A549 (cell line): ENCODE data around the gene GYS1. TPM values are rescaled to one million over a fixed set of nuclear protein-coding genes. Genes with fewer than 3 reads are reported as not detected.
"Not testable (repeated sequence)": the region's sequence is repeated elsewhere in the genome, so short reads cannot be mapped to it uniquely, and the experiment has no call there.

ENCODE experiments used
- ATAC-seq, 2 experiments: fragments of 200-7000 bp in 1 of 2; fragments of >200 bp in 1 of 2; cut with Nextera tagmentation in 1 of 2; cut with Tn5 transposase in 1 of 2; 3 replicates each; pipeline versions ENCODE4 v1.8.0 to v1.9.1; 2018 to 2020; ENCODE audit warnings: mild to moderate bottlenecking in 1 of 2, moderate library complexity in 1 of 2
- CTCF ChIA-PET: fragments of 300-600 bp; sonication (Branson Sonifier 250); formaldehyde crosslinking; extraction: SDS; loops from one replicate; lab custom pipeline; 2021; ENCODE audit warnings: antibody characterized with exemption, inconsistent platforms; lab: Yijun Ruan, JAX
- POLR2A ChIA-PET: fragments of 350-600 bp; formaldehyde crosslinking; extraction: SDS; loops from one replicate; lab custom pipeline; 2021; ENCODE audit warnings: antibody characterized with exemption, inconsistent platforms; lab: Yijun Ruan, JAX
- DNase-seq, 2 experiments: peaks; one replicate each; pipeline versions ENCODE4 v3.0.0 to v3.0.0-alpha.2; 2011 to 2016; ENCODE audit warnings: low read depth in 1 of 2, low spot score in 1 of 2
- FAIRE-seq: peaks from 2 replicates; lab custom pipeline; 2011; peaks lifted over from hg19 to GRCh38; lab: Jason Lieb, UNC
- H3K27ac ChIP-seq, 2 experiments: fragments of >200 bp; sonication (Bioruptor Twin); formaldehyde crosslinking; 3 replicates each; pipeline ENCODE4 v1.5.1; 2016 to 2017
- H3K4me1 ChIP-seq: fragments of >200 bp; sonication (Bioruptor Twin); formaldehyde crosslinking; 3 replicates; pipeline ENCODE4 v1.6.1; 2016
- H3K4me2 ChIP-seq: fragments of >200 bp; sonication (Bioruptor Twin); formaldehyde crosslinking; 3 replicates; pipeline ENCODE4 v1.6.1; 2016
- H3K4me3 ChIP-seq: fragments of >200 bp; sonication (Bioruptor Twin); formaldehyde crosslinking; 3 replicates; pipeline ENCODE4 v1.5.1; 2016
- H3K9me3 ChIP-seq: fragments of >200 bp; sonication (Bioruptor Twin); formaldehyde crosslinking; 3 replicates; pipeline ENCODE4 v1.6.1; 2016
- CBX8 ChIP-seq: fragments of 200-600 bp; sonication (generic); IDR thresholded peaks from 2 replicates; pipeline ENCODE4 v1.6.1; 2016
- E2F6 ChIP-seq: IDR thresholded peaks from 2 replicates; pipeline ENCODE4 v1.6.1; 2012; ENCODE audit warnings: low read depth, borderline replicate concordance
- EHF ChIP-seq: fragments of 250-450 bp; sonication (Bioruptor Pico); IDR thresholded peaks from 2 replicates; pipeline ENCODE4 v1.5.0; 2020; ENCODE audit warnings: mild to moderate bottlenecking
- EHMT2 ChIP-seq: fragments of 200-600 bp; sonication (generic); IDR thresholded peaks from 2 replicates; pipeline ENCODE4 v1.6.1; 2016; ENCODE audit warnings: antibody characterized with exemption, low read depth, mild to moderate bottlenecking, moderate library complexity
- EP300 ChIP-seq, 2 experiments: fragments of >200 bp; sonication (Bioruptor Twin); formaldehyde crosslinking; IDR thresholded peaks; 2 replicates in 1 of 2; 3 replicates in 1 of 2; pipeline ENCODE4 v1.6.1; 2016 to 2017
- FOSL2 ChIP-seq, 2 experiments: fragments of 450-650 bp in 1 of 2; fragments of >200 bp in 1 of 2; sonication (Bioruptor Twin) in 1 of 2; formaldehyde crosslinking; IDR thresholded peaks; 2 replicates each; pipeline versions ENCODE4 v1.5.0 to v1.6.1; 2016 to 2020; ENCODE audit warnings: mild to moderate bottlenecking in 1 of 2, moderate library complexity in 1 of 2
- FOXS1 ChIP-seq: fragments of 250-450 bp; sonication (Bioruptor Pico); IDR thresholded peaks from 2 replicates; pipeline ENCODE4 v1.5.0; 2020; ENCODE audit warnings: mild to moderate bottlenecking, moderate library complexity
- GATA3 ChIP-seq: IDR thresholded peaks from 2 replicates; pipeline ENCODE4 v1.6.1; 2012; ENCODE audit warnings: borderline replicate concordance
- KDM5A ChIP-seq: fragments of 200-600 bp; sonication (generic); IDR thresholded peaks from 2 replicates; pipeline ENCODE4 v1.6.1; 2016; ENCODE audit warnings: antibody characterized with exemption, mild to moderate bottlenecking
- NFE2L2 ChIP-seq: fragments of 150-350 bp; conservative IDR thresholded peaks from 2 replicates; pipeline ENCODE4 v1.6.1; 2014; ENCODE audit warnings: low read length
- PBX3 ChIP-seq: IDR thresholded peaks from 2 replicates; pipeline ENCODE4 v1.6.1; 2012
- POLR2A ChIP-seq: IDR thresholded peaks from 2 replicates; pipeline ENCODE4 v1.6.1; 2012; ENCODE audit warnings: mild to moderate bottlenecking, low read length
- POLR2AphosphoS2 ChIP-seq: conservative IDR thresholded peaks from 2 replicates; pipeline ENCODE4 v1.6.1; 2012; ENCODE audit warnings: low read length, improper control_type of control experiment, inconsistent platforms
- RAD21 ChIP-seq, 2 experiments: fragments of >200 bp in 1 of 2; sonication (Bioruptor Twin) in 1 of 2; formaldehyde crosslinking in 1 of 2; IDR thresholded peaks in 1 of 2; conservative IDR thresholded peaks in 1 of 2; 2 replicates in 1 of 2; 3 replicates in 1 of 2; pipeline ENCODE4 v1.6.1; 2012 to 2018; ENCODE audit warnings: inconsistent platforms in 1 of 2
- RARB ChIP-seq: fragments of 250-450 bp; sonication (Bioruptor Pico); IDR thresholded peaks from 2 replicates; pipeline ENCODE4 v1.8.0; 2021; ENCODE audit warnings: mild to moderate bottlenecking, moderate library complexity
- SMC3 ChIP-seq: fragments of >200 bp; sonication (Bioruptor Twin); formaldehyde crosslinking; IDR thresholded peaks from 3 replicates; pipeline ENCODE4 v1.6.1; 2018; ENCODE audit warnings: inconsistent platforms
- SREBF2 ChIP-seq: fragments of 450-650 bp; IDR thresholded peaks from 2 replicates; pipeline ENCODE4 v1.6.1; 2014; ENCODE audit warnings: mild to moderate bottlenecking, moderate library complexity
- TFCP2L1 ChIP-seq: fragments of 250-450 bp; sonication (Bioruptor Pico); IDR thresholded peaks from 2 replicates; pipeline ENCODE4 v1.5.0; 2021; ENCODE audit warnings: mild to moderate bottlenecking
- ZC3H11A ChIP-seq: fragments of 450-650 bp; IDR thresholded peaks from 2 replicates; pipeline ENCODE4 v1.6.1; 2014; ENCODE audit warnings: antibody characterized with exemption, mild to moderate bottlenecking
- ZSCAN20 ChIP-seq: fragments of 250-450 bp; sonication (Bioruptor Pico); IDR thresholded peaks from 2 replicates; pipeline ENCODE4 v1.8.0; 2022; ENCODE audit warnings: mild to moderate bottlenecking, moderate library complexity
- WGBS: methylation state at CpG from one replicate; pipeline ENCODE4 v1.1.6; 2017; ENCODE audit errors: missing lambda C conversion rate; 5-methylcytosine and 5-hydroxymethylcytosine counted together
- polyA plus RNA-seq, 4 experiments: library from polyadenylated mRNA; depleted of rRNA in 3 of 4; stranded (reverse); fragments of >200 nt; fragmentation: RNase III in 1 of 4; extraction: RNeasy Plus Mini Kit Qiagen cat#74134 plus additional on column Dnase treatment in 1 of 4; gene quantifications; 2 replicates in 3 of 4; 3 replicates in 1 of 4; pipeline ENCODE4 v1.2.3, GENCODE V29; 2011 to 2017

GYS1 gene
- polyA plus RNA-seq, 2 of the 4 experiments (the other 2 are of a cell fraction), result 10.3 to 24.8 TPM

GRCh38 chr19:48921721-48922500 lies 71.2 kb downstream of the GYS1 start:
- no peak overlapping the region for H3K4me3 ChIP-seq
- peaks cover 31% of the 10 kb centered on the region for H3K4me1 ChIP-seq
- no peak overlapping the region for H3K4me2 ChIP-seq
- TF ChIP-seq EHMT2 (no peak), EP300 (IDR thresholded peaks at IDR 0.05) (no peak), GATA3 (no peak)
- ChIA-PET CTCF (interaction anchor here (0.5 to 5.9 kb wide), 13 partner anchors 9 to 380 kb away, joined by 3 to 36 read pairs (median 3); partner anchors contain the start of gene BAX), POLR2A (no interaction called here)
- 89% methylated on average over 12 of the region's 12 CpGs for WGBS
- FAIRE-seq (no peak), ATAC-seq (no peak), DNase-seq (no peak)
- H3K9me3 ChIP-seq, result no peaks in the 10 kb centered on the region
- peak overlapping the region in 1 of 2 experiments; percentile 10; a peak in 1 of 6 replicates for H3K27ac ChIP-seq

GRCh38 chr19:48920949-48921348 lies 72.2 kb downstream of the GYS1 start:
- CTCF ChIA-PET, result interaction anchor here (0.7 to 1.1 kb wide), 4 partner anchors 8 to 133 kb away, joined by 3 to 4 read pairs (median 3); no protein-coding TSS in a partner anchor

GRCh38 chr19:48919271-48919670 lies 73.8 kb downstream of the GYS1 start:
- ChIA-PET CTCF (interaction anchor here (1.0 to 8.3 kb wide), 6 partner anchors 9 to 131 kb away, joined by 3 to 48 read pairs (median 6); partner anchors contain the start of gene NUCB1), POLR2A (interaction anchor here (0.5 to 1.0 kb wide), 3 partner anchors 14 to 47 kb away, joined by 3 to 5 read pairs (median 3); partner anchors contain the start of genes NUCB1 and PPP1R15A)
- H3K27ac ChIP-seq, DNase-seq, ATAC-seq, H3K4me2 ChIP-seq, H3K9me3 ChIP-seq, H3K4me3 ChIP-seq, FAIRE-seq, H3K4me1 ChIP-seq: not testable (repeated sequence)
- peak; percentile 83 for TF ChIP-seq ZC3H11A
- WGBS, result 95% methylated on average over 8 of the region's 8 CpGs

More at GRCh38 chr19:48920949-48921348, 72.2 kb downstream of the GYS1 start:
- H3K27ac ChIP-seq, result no peak overlapping the region
- no peak for DNase-seq
- peaks cover 21% of the 10 kb centered on the region for H3K4me1 ChIP-seq
- H3K4me3 ChIP-seq, result no peak overlapping the region
- H3K4me2 ChIP-seq, result no peak overlapping the region
- TF ChIP-seq KDM5A (no peak), POLR2A (no peak), ZSCAN20 (no peak), RAD21 (conservative IDR thresholded peaks at IDR 0.05 in 1 of 2, IDR thresholded peaks at IDR 0.05 in 1 of 2) (no peak), FOXS1 (CRISPR knock-in tag) (no peak), SREBF2 (no peak), NFE2L2 (no peak), SMC3 (no peak), E2F6 (no peak), POLR2AphosphoS2 (no peak)
- no peak for ATAC-seq
- no peak for FAIRE-seq
- POLR2A ChIA-PET, result no interaction called here
- 83% methylated on average over 10 of the region's 10 CpGs for WGBS
- no peaks in the 10 kb centered on the region for H3K9me3 ChIP-seq

GRCh38 chr19:48918801-48919247 lies 74.3 kb downstream of the GYS1 start:
- FAIRE-seq (no peak), DNase-seq (peak in 1 of 2 experiments; percentile 58), ATAC-seq (peak; percentile 73 to 88; a peak in 5 of 6 replicates)
- no peak overlapping the region for H3K4me3 ChIP-seq
- H3K27ac ChIP-seq, result no peak overlapping the region
- H3K4me2 ChIP-seq, result no peak overlapping the region
- CTCF ChIA-PET, result interaction anchor here (1.0 to 8.3 kb wide), 6 partner anchors 9 to 131 kb away, joined by 3 to 48 read pairs (median 6); partner anchors contain the start of gene NUCB1
- 83% methylated on average over 18 of the region's 18 CpGs for whole genome bisulfite sequencing
- no peak for TF ChIP-seq FOSL2 (IDR thresholded peaks at IDR 0.05)
- TF ChIP-seq FOSL2 (CRISPR knock-in tag; IDR thresholded peaks at IDR 0.05), result no peak
- no peak for TF ChIP-seq RARB (CRISPR knock-in tag)
- no peak for TF ChIP-seq SREBF2
- TF ChIP-seq EHMT2, result no peak
- no peak for TF ChIP-seq PBX3
- no peak for TF ChIP-seq GATA3
- TF ChIP-seq EHF, result no peak
- TF ChIP-seq TFCP2L1 (CRISPR knock-in tag), result no peak
- no peak for TF ChIP-seq CBX8
- TF ChIP-seq NFE2L2, result no peak
- H3K4me1 ChIP-seq, result peaks cover under 1% of the 10 kb centered on the region; the same call in 1 of the 3 replicates
- no peaks in the 10 kb centered on the region for H3K9me3 ChIP-seq
- POLR2A ChIA-PET, result interaction anchor here (0.5 to 1.0 kb wide), 3 partner anchors 14 to 47 kb away, joined by 3 to 5 read pairs (median 3); partner anchors contain the start of genes NUCB1 and PPP1R15A
